Testis (tissue), 3 donors: ENCODE measurements around the gene POGK. TPM values are rescaled to one million over a fixed set of nuclear protein-coding genes. Genes with fewer than 3 reads are reported as not detected.

Experiments
- DNase-seq: peaks from one replicate; pipeline ENCODE4 v3.0.0-alpha.2; 2019
- H3K27ac ChIP-seq, 2 donors: fragments of 200-600 bp; sonication (generic); one replicate each; pipeline ENCODE4 v1.5.1; 2019
- H3K27me3 ChIP-seq: fragments of 200-600 bp; sonication (generic); one replicate; pipeline ENCODE4 v1.5.1; 2019
- H3K36me3 ChIP-seq: fragments of 200-600 bp; sonication (generic); one replicate; pipeline ENCODE4 v1.5.1; 2017; ENCODE audit warnings: low read depth; ENCODE audit errors: missing control alignments
- H3K4me1 ChIP-seq: fragments of 200-600 bp; sonication (generic); one replicate; pipeline ENCODE4 v1.5.1; 2019
- H3K4me3 ChIP-seq, 2 donors: fragments of 200-600 bp; sonication (generic); one replicate each; pipeline ENCODE4 v1.5.1; 2017 to 2019
- H3K9me3 ChIP-seq: fragments of 200-600 bp; sonication (generic); one replicate; pipeline ENCODE4 v1.5.1; 2017
- POLR2A ChIP-seq: fragments of 450-650 bp; IDR thresholded peaks from one replicate; pipeline ENCODE4 v1.6.1; 2017; ENCODE audit warnings: antibody characterized with exemption, mild to moderate bottlenecking, moderate library complexity
- WGBS, 2 donors: methylation state at CpG; one replicate each; pipeline ENCODE4 v1.1.5; 2018; 5-methylcytosine and 5-hydroxymethylcytosine counted together
- intact Hi-C: fragments of 100-400 bp; cut with DNase I; formaldehyde crosslinking; loops from one replicate; pipeline ENCODE4 v1.15.1; 2023; ENCODE audit warnings: low total_unique reads
- polyA plus RNA-seq: library from polyadenylated mRNA; stranded (reverse); fragments of 350-450 nt; fragmentation: Illumina TruSeq; extraction: RNeasy Lipid Tissue Mini Kit (QIAGEN cat#74804); gene quantifications from one replicate; pipeline ENCODE4 v1.2.3, GENCODE V29; 2014; ENCODE audit warnings: low read depth, low replicate concordance; ENCODE audit not compliant: insufficient read depth
- total RNA-seq, 2 donors: library from RNA; depleted of rRNA; stranded (reverse); fragments of >200 nt; gene quantifications; one replicate each; pipeline ENCODE4 v1.2.3, GENCODE V29; 2016
- TF ChIP-seq, protein P1 (sequence below), 3 experiments: fragments of 450-650 bp in 2 of 3; fragments of 200-600 bp in 1 of 3; sonication (generic) in 1 of 3; IDR thresholded peaks; one replicate each; pipeline ENCODE4 v1.5.1; 2016 to 2019; ENCODE audit warnings: antibody characterized with exemption in 3 of 3, mild to moderate bottlenecking in 2 of 3, moderate library complexity in 1 of 3

The POGK gene
- total and polyA plus RNA-seq, 3 donors from 2014 or later: 14.3 to 29.4 (median 29.2) TPM

DNA sequence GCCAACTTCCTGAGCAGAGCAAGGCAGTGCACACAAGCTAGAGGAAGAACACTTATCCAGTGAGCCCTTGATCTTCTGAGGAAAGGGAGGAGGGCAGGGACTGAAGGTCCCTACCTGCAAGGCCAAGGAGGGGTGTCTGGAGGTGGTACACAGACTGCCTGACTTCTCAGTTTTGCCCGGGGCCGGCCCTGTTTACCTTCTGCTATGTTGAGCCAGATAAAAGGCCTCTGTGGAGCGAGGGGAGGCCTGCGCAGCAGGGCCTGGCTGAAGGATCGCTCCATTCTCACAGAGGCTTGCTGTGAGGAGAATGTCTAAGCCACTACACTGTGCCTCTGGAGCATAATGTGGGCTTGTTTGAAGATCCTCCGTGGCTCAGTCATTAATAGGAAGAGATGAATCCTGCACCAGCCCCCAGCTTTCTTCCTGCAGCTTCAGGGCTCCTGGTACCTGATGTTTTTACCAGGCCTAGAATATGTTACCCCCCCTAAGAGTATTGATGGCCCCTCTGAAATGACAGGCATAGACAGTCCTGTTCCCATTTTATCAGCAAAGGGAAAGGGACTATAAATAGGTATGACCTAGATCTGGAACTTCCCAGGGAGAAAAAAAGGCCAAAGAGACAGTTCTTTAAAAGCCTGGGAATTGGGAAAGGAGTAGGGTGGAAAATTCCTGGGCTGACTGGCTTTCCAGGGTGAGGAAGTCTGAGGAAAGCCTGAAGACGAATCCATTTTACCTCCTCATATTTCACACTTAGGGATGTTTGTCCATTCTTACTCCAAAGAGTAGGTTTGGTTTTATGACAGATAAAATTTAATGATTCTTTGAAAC is 4.7 kb downstream of the POGK start:
- Histone ChIP-seq H3K36me3 (no peaks in the 10 kb centered on the region), H3K4me1 (peaks cover 39% of the 10 kb centered on the region), H3K4me3 (no peak overlapping the region), H3K27ac (peak overlapping the region; percentile 25 to 79), H3K9me3 (no peaks in the 10 kb centered on the region), H3K27me3 (no peaks in the 10 kb centered on the region)
- TF ChIP-seq POLR2A: no peak
- TF ChIP-seq, protein P1, sequence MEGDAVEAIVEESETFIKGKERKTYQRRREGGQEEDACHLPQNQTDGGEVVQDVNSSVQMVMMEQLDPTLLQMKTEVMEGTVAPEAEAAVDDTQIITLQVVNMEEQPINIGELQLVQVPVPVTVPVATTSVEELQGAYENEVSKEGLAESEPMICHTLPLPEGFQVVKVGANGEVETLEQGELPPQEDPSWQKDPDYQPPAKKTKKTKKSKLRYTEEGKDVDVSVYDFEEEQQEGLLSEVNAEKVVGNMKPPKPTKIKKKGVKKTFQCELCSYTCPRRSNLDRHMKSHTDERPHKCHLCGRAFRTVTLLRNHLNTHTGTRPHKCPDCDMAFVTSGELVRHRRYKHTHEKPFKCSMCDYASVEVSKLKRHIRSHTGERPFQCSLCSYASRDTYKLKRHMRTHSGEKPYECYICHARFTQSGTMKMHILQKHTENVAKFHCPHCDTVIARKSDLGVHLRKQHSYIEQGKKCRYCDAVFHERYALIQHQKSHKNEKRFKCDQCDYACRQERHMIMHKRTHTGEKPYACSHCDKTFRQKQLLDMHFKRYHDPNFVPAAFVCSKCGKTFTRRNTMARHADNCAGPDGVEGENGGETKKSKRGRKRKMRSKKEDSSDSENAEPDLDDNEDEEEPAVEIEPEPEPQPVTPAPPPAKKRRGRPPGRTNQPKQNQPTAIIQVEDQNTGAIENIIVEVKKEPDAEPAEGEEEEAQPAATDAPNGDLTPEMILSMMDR (IDR thresholded peaks at IDR 0.05): no peak
- intact Hi-C loops: no loop called here
- no peak for DNase-seq
- WGBS, 2 donors: 34 to 41% methylated on average over 2 to 7 of the region's 7 CpGs

- TF ChIP-seq POLR2A: no peak
- TF ChIP-seq, protein P1 (IDR thresholded peaks at IDR 0.05): no peak
- H3K9me3 ChIP-seq: no peaks in the 10 kb centered on the region
- no peaks in the 10 kb centered on the region for H3K27me3 ChIP-seq
- peak overlapping the region in 1 of 2 donors; percentile 79 for H3K27ac ChIP-seq
- H3K36me3 ChIP-seq: no peaks in the 10 kb centered on the region
- no peak for DNase-seq
- intact Hi-C loops: no loop called here
- WGBS, 2 donors: 41 to 44% methylated on average over 7 of the region's 7 CpGs
- no peak overlapping the region for H3K4me3 ChIP-seq
- peaks cover 39% of the 10 kb centered on the region for H3K4me1 ChIP-seq
Observed at GRCh38 chr1:166844791-166845190, 5.5 kb downstream of the POGK start.

DNA sequence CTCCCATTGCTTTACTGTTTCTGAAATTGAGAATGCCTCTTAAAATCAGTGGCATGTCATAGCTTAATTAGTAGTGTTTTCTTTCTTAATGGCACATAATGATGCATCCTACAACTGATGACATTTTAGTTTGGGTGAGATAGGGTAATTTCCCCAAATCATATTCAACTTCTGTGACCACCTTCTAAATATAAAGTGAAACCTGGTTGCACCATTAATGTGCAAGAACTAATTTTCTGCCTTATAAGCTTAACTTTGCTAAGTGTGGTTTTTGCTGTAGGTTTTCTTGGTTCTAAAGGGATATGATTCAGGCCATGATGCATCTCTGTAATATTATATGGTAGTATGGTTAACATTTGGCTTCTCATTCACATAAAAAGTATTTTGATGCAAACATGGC is 8.9 kb downstream of the POGK start:
- Histone ChIP-seq H3K27ac (no peak overlapping the region), H3K27me3 (no peaks in the 10 kb centered on the region), H3K9me3 (no peaks in the 10 kb centered on the region), H3K4me3 (no peak overlapping the region), H3K36me3 (no peaks in the 10 kb centered on the region), H3K4me1 (peaks cover 20% of the 10 kb centered on the region)
- intact Hi-C loops: no loop called here
- no peak for TF ChIP-seq POLR2A
- TF ChIP-seq, protein P1 (IDR thresholded peaks at IDR 0.05): no peak
- no peak for DNase-seq

DNA sequence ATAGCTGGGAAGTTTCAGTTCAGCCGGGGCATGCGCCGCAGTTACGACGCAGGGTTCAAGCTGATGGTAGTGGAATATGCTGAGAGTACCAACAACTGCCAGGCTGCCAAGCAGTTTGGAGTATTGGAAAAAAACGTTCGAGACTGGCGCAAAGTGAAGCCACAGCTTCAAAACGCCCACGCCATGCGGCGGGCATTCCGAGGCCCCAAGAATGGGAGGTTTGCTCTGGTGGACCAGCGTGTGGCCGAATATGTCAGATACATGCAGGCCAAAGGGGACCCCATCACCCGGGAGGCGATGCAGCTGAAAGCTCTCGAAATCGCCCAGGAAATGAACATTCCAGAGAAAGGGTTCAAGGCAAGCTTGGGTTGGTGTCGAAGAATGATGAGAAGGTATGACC is 9.9 kb downstream of the POGK start:
- intact Hi-C loops: no loop called here
- WGBS, 2 donors: 96 to 97% methylated on average over 20 of the region's 20 CpGs
- DNase-seq: no peak
- no peak for TF ChIP-seq POLR2A
- TF ChIP-seq, protein P1 (IDR thresholded peaks at IDR 0.05): no peak
- peaks cover 10% of the 10 kb centered on the region for H3K4me1 ChIP-seq
- H3K27ac ChIP-seq: no peak overlapping the region
- H3K4me3 ChIP-seq: no peak overlapping the region
- H3K36me3 ChIP-seq: no peaks in the 10 kb centered on the region
- no peaks in the 10 kb centered on the region for H3K27me3 ChIP-seq
- no peaks in the 10 kb centered on the region for H3K9me3 ChIP-seq

- Histone ChIP-seq H3K36me3 (no peaks in the 10 kb centered on the region), H3K4me3 (no peak overlapping the region), H3K4me1 (no peaks in the 10 kb centered on the region), H3K27ac (no peak overlapping the region), H3K9me3 (no peaks in the 10 kb centered on the region), H3K27me3 (no peaks in the 10 kb centered on the region)
- DNase-seq: no peak
- 0 to 26% methylated on average over 1 of the region's 1 CpG for WGBS, 2 donors
- intact Hi-C loops: no loop called here
- TF ChIP-seq, protein P1 (IDR thresholded peaks at IDR 0.05): no peak
- TF ChIP-seq POLR2A: no peak
Observed at GRCh38 chr1:166852918-166853317, 13.6 kb downstream of the POGK start.
